GM21717 (cell line): ENCODE results near the gene ILKAP.

Experiments used
- ATAC-seq: cut with Tn5 transposase; IDR thresholded peaks from one replicate; pipeline ENCODE4 v1.9.1; 2021; ENCODE audit warnings: mild to moderate bottlenecking, moderate library complexity; ENCODE audit not compliant: unreplicated experiment

The ILKAP gene, protein sequence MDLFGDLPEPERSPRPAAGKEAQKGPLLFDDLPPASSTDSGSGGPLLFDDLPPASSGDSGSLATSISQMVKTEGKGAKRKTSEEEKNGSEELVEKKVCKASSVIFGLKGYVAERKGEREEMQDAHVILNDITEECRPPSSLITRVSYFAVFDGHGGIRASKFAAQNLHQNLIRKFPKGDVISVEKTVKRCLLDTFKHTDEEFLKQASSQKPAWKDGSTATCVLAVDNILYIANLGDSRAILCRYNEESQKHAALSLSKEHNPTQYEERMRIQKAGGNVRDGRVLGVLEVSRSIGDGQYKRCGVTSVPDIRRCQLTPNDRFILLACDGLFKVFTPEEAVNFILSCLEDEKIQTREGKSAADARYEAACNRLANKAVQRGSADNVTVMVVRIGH

DNA sequence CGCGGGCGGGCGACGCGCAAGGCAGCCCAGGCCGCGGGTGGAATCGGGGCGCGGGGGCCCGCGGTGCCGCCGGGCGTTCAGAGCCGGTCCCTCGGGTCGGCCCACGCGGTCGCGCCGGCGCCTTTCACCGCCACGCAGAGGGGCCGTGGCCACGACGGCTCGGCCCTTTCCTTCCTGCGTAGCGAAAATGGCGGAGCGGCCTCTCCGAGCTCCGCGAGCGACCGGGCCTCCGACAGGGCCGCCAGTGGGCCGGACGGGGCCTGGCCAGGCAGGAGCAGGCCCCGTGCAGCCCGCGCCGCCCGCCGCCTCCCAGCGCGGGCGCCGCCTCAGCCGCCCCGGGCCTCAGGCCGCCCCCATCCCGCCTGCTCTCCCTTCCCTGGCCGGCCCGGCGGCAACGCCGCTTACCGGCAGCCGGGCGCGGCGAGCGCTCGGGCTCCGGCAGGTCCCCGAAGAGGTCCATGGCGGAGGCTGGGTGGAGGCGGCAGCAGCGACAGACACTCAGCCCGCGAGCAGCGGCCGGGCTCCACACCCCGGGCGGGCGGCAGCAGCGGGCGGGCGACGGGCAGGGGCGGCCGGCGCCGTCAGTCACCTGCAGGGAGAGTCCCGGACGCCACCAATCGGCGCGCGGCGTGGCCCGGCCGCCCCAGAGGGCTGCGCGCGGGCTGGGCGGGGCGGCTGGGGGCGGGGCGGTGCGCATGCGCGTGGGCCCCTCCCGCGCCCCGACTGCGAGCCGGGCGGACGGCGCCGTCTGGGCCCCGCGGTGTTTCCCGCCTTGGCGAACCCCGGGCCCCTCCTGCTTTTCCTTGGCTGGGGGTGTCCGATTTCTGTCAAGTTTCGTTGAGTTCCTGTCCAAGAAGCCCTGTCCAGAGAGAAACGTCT lies at the start of gene ILKAP:
TSS of gene ILKAP (minus strand) at position 602 of the 879 bp plus-strand sequence. CDS start at position 460, 142 bp downstream.
- ATAC-seq: peak; percentile 92

DNA sequence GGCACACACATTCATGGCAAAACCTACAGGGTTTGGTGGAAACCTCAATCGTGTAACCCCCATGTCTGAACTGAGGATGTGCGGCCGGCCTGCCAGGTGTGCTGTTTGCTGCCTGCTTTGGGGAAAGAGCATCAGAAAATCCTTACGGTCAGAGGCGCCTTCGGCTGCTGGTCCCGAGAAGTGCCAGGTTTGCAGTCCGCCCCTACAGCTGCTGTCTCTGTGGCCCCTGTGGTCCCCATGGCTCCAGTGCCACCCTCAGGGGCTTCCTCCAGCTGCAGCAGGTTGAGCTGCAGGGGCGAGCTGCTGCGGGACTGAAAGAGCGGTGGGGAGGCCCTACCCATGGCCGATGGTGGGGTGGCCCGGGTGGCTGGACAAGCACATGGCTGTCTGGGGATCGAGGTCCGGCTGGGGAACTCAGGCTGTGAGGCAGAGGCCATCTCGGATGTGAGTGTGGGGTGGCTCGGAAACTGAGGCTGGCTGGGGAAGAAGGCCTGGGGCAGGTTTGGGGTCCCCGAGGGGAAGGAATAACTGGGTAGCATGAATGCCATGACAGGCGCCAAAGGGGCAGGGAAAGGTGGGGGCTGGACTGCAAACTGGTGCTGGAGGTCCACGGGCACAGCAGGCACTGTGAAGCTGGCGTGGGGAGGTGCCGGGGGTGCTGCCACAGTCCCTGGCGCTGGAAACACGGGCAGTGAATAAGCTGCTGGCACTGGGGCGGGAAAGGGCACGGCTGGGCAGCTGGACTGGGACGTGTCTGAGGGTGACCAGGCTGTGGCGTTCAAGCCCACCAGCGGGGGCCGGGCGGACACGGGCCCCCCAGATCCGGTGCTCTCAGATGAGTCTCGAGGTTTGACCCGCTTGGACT lies 49.5 kb upstream of the ILKAP start:
- no peak for ATAC-seq

DNA sequence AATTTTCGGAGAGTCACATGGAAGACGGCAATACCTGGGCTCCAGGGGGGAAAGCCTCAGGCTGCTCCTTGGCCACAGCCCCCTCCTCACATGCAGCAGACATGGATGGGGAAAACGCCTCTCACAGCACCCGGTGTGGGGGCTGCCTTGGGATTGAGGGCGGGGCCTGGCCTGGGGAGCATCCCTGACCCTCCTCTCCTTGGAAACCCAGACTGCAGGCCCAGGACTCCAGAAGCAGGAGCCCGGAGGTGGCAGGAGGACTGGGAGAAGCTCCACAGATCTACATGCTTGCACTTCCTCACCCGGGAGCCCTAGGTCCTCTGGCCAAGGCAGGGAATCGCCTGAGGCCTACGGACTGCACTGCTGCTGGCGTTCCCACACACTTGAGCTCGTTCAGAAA lies 48.5 kb upstream of the ILKAP start:
- ATAC-seq: no peak

DNA sequence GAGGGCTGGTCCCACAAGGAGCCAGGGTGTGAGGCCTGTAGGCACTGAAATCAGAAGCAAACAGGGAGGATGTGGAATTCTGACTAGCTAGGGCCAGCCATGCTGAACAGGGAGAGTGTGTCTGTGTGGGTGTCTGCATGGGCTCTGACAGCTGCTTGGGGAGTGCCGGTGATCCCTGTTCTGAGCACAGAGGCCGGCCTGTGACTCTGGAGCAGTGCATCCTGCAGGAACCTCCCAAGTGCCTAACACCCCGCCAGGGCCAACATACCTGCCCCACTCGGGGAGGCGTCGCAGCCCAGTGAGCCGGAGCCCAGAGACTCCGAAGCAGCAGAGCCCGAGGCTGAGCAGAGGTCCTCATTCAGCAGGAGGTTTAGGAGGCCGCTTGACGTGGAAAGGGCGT lies 47.8 kb upstream of the ILKAP start:
- no peak for ATAC-seq

DNA sequence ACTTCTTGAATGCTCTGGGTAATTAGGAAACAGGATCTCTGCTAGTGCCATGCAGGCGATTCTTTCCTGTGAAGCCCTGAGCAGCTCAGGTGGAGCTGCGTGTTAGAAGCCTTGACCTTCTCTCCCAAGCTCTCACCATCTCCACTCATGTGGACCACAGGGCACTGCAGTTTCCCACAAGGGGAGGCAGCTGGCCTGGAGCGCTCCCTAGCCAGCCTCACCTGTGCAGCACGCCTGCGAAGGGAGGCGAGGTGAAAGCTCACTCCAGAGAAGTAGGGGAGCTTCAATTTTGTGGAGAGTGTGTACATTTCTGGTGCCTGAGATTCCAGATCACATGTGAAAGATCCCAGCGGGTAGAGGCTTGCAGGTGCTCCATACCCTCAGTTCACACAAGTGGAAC lies 47.4 kb upstream of the ILKAP start:
- no peak for ATAC-seq

DNA sequence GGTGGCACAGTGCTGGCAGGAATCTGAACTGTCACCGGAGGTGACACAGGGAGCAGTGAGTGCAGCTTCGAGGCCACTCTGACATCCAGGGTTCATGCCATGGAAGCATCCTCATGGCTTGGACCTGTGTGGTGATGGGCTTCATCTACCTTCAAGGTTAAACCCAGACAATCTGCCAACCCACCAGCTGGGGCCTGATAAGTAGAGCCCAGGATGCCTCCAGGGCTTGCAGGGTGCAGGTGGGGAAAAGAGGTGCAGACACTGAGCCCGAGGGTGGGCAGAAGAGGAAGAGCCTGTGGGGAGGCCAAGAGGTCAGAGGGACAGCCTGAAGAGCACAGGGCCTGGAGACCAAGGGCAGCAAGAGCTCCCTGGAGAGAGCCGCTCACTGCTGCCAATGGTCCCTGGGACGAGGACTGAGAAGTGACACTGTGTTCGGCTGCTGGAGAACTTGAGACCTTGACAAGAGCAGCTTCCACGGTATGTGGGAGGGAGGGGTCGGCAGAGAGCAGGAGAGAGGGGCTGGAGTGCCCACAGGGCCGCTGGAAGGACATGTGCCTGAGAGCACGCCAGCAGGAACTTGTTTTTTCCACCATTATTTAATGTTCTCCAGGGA lies 44.5 kb upstream of the ILKAP start:
- ATAC-seq: no peak

DNA sequence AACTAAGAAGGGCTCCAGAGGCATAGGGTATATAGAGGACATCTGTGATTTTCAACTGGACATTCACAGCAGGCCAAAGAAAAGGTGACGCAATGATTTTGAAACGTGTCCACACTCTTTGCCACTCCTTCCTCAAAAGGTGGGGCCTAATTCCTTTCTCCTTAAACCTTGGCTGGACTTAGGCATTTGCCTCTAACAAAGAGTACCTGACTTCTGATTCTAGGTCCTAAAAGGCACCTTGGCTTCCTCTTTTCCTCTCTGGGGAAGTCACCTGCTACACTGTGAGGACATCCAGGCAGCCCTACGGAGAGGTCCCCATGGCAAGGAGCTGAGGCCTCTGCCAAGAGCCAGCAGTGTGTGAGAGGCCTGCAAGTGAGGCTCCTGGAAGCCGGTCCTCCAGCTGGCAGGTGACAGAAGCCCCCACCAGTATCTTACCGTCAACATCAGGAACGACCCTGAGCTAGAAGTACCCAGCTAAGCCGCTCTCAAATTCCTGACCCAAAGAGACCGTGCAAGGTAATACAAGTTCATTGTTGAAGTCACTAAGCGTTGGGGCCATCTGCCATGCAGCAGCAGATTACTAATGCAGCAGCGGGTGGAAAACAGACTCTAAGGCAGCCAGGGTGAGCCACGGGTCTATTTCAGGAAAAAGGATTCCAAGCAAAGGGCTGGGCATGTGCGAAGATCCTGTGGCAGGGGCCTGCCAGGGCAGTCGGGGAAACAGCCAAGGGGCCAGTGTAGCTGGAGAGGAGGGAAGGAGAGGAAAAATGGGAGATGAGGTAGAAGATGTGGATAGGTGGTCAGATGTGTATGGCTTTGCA lies 43.7 kb upstream of the ILKAP start:
- no peak for ATAC-seq

DNA sequence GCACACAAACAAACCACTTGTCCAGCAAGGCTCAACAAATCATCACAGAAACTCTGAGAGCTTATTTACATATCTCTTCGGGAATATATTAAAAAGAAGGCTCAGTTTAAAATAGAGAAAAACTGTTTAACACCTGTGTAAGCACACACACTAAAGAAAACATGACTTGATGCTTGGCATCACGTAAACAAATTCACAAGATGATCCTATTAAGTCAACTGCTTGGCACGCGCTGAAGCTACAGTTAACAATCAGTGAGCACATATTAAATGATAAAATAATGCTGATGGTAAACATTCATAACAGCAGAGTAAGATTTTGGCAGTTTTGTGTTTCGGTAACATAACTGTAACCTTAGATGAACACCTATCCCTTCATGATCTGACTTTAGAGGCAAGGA lies 40.7 kb upstream of the ILKAP start:
- ATAC-seq: no peak

DNA sequence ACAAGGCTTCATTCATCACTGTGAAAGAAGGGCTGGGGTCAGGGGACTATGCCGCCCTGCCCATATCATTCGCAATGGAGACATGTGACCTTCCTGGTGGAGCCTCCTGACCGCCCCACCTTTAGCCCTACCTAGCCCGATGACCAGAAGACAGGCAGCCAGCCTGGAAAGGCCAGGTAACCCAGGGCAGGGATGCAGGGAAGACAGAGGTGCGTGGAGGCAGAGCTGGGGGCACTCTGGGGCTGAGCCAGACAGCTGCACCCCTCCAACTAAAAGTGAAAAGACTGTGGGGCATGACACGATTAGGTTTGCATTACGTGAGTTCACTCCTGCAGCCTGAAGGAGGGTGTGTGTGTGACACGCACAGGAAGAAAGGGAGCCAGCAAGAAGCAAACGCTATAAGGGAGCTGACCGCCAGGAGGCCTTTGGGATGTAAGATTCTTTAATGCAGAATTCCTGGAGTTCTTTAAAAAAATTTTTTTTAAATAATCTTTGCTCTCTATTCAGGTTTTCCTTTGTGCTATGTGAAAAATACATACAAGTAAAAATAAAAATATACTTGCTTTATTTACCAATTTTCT lies 40.1 kb upstream of the ILKAP start:
- no peak for ATAC-seq

DNA sequence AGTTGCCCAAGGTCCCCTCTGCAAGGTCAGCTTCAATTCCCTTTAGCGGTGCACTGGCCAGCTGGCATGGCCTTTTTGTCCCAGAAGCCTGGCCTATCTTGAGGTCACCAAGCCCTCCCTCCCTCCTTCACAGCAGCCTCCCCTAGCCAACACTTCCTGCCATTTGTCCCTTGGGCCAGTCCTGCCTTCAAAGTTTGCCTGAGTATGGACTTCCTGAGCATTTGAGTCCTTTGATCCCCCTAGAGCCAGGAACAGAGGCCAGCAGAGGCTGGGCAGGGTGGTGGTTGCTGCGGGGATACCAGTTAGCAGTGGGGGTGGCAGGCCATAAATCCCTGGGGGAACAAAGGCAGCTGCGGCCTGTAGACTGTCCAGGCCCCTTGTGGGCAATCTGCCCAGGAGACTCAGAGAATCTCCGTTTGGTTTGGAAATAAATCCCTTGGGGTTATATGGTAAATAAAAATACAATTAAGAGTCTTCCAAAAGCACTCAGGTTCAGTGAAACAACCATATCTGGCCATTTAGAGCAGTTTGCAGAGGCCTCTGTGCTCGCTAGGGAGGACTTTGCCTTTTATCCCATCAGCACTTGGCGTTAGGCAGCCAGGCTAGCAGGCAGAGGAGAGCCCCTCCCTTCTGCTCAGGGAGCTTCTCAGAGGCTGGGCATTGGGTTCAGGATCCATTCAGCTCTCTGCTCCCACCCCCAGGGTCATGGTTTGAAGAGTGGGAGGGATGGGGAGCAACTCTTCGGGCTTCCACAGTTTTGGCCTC lies 39.4 kb upstream of the ILKAP start:
- ATAC-seq: no peak

DNA sequence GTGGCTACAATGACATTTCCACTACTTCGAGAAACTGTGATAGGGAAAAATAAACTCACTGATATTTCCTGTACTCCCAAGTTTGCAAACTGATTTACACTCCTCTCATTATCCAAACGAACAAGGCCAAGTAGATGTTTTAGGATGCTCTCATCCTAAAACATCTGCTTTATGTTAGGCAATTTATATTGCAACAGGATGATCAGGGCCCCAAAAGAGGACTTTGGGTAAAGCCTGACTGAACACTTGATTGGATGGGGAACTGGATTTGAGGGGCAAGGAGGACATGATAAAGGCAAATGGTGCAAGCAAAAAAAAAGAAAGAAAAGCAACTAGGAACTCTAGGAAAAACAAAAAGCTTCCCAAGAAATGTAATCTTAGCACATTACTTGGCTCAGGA lies 38.5 kb upstream of the ILKAP start:
- ATAC-seq: no peak

DNA sequence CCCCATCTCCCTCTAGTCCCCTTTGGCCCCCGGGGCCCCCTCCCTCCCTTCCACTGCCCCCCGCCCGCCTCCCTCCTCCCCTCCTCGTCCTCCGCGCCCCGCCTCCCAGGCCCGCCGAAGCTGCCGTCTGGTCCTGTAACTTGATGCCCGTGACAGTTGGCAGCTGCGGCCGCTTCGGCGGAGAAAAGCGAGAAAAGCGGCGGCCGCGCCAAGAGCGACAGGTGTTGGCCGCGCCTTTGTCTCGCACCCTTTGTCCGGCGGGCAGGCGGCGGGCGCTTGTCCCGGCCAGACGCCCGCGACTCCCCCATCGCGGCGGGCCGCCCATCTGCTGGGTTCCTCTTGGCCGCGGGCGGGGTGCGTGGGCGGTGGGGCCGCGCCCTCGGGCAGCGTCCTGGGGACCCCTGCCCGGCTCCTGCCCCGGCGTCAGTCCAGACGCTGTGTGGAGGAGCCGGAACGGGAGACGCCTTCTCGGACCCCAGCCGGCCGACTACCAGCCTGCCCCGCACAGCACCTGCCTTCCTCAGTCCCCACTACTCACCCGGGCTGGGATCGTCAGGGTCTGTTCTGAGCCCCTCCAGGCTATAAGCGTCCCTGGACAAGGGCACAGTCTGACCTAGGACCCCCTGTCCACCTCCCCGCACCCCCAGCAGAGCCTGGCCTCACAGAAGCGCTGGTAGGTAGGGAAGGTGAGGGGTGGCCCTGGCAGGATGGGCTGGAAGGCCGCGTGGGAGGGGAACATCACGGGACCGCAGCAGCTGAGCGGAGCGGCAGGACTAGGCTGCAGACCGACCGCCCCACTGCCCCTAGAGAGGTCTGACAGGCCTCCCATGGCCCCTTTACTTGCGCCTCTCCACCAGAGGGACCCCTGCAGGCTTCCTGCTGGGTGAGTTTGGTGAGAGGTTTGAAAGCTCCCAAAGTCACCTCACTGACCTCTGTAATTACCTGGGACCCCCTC lies 37.5 kb upstream of the ILKAP start:
- no peak for ATAC-seq

DNA sequence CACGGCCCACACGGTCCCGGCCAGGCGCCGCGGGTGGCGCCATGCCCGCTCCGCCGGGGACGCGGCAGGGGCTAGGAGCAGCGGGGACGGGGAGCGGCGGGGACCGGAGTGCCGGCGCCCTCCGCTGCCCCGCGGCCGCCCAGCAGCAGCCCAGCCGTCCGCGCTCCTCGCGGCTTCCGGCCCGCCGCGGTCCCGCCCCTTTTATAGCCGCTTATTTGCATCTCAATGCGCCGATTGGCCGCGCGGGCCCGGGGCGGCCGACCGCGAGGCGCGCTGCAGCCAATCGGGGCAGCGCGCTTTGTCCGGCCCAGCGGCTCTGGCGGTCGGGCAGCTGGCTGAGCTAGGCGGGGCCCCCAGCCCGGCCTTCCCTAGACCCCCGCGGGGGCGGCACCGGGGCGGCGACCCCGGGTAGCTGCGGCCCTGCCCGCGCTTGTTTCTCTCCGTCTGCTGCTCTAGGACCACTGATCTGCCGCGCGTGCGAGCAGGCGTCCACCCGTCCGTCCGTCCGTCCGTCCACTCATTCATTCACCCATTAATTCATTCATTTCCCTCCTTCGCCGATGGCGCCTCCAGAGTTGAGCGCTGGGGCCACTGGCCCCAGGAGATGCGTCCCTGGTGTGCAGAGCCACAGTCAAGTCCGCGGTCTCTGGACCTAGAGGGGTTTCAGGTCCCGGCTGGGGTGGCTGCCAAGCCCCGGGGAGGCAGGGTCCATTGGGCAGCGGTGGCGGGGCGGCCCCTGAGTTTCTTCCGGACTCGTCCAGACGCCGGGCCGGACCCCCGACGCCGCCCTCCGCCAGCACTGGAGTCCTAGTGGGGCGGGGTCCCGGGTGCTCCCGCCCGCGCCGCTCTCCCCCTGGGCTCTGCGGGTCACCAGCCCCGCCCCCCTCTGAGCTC lies 36.6 kb upstream of the ILKAP start, which contains the start of gene HES6:
TSS of gene HES6 (minus strand) at position 176 of the 894 bp plus-strand sequence. CDS start at position 43, 133 bp downstream.
- ATAC-seq: peak; percentile 85

DNA sequence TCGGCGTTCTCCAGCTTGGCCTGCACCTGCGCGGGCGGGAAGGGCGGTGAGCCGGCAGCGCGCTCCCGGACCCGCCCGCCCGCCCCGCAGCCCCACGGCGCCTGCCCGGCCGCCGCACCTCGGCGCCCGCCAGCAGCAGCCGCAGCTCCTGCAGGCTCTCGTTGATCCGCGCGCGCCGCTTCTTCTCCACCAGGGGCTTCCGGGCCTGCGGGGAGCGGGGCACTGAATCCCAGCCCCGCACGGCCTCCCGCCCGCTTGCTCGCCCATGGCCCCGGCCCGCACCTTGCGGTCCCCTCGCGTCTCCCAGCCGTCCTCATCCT lies 36.0 kb upstream of the ILKAP start:
- peak; percentile 23 for ATAC-seq

DNA sequence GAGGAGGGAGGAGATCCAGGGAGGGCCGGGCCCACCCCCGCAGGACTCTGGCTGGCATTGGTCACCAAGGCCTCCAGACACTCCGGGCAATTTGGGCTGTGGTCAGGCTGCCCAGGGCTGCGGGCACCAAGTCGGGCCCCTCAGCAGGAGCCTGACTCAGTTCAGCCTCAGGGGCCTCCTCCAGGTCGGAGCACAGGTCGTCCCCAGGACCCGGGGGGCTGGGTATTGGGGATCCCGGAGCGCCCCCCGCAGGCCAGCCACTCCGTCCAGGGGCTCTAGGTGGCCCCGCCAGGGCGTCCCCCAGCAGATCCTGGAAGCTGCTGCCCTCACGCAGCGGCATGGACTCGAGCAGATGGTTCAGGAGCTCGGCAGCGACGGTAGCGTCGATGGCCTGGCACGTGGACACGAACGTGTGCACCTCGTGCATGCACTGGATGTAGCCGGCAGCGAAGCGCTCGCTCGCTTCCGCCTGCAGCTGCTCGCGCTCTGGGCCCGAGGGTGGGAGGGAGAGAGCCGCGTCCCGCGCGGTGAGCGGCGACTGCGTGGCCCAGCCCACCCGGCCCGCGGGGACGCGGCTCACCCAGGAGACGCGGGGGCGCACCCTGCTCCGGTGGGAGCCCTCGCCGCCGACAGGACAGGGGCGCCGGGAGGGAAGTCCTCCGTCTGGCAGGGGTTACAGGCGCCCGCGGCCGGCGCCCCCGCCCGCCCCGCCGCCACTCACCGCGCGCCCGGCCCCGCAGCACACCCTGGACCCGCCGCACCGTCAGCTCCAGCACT lies 35.5 kb upstream of the ILKAP start:
- no peak for ATAC-seq

DNA sequence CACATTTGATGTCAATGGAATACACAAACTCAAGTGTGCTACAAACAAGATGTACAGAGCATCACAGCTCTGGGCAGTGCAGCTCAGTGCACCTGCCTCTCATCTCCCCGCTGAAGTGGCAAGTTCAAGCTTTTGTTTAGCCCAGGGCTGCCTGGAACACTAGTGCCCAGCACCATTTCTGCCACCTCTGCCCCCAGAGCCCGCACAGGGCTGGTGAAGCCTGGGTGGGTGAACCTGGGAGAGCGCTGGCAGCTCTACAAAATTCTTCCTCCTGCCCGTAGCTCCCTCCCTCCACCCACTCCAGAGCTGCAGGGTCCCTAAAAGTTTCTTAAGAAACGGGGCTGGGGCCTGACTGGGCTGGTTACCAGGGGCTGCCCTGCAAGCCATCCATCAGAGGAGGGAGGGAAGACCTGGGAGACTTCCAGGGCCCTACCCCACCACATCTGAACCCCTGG lies 34.8 kb upstream of the ILKAP start:
- no peak for ATAC-seq
